HG03135 (cell line): Measurements from ENCODE around the gene LPO.

Source experiments
- ATAC-seq: cut with Tn5 transposase; IDR thresholded peaks from one replicate; pipeline ENCODE4 v1.9.1; 2021; ENCODE audit warnings: mild to moderate bottlenecking, moderate library complexity; ENCODE audit not compliant: unreplicated experiment

The LPO gene

DNA sequence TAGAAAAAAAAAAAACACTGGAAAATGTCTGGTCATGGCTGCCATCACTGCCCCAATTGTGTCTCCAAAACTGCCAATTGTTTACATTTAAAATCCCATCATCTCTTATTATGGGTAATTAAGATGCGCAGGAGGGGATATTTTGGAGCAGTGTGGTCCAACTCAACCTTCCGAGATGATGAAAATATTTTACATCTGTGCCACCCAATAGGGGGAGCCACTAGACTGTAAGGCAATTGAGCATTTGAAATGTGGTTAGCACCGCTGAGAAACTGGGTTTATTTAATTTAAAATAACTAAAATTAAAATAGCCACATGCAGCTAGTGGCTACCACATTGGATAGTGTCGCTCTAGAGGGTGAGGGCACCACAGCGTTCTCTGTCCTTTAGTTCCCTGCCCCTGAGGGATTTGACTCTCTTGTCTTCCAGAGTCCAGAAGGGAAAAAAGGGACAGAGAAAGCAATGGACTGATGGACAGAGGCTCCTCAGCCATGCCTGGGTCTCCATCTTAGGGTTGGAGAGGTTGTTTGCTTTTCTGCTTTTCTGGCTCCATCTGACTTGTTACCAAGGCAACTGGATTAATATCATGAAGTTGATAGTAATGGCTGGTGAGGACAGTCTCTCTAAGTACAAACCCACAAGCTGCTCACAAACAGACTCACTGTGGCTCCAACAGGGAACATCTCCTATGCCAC, 38.9 kb downstream of the LPO start:
- ATAC-seq: no peak

- ATAC-seq: no peak
These were observed 39.6 kb downstream of the LPO start for GRCh38 chr17:58277802-58278595.

- no peak for ATAC-seq
These were observed 40.3 kb downstream of the LPO start for GRCh38 chr17:58278661-58279015.

- no peak for ATAC-seq
These were observed 40.8 kb downstream of the LPO start for GRCh38 chr17:58279016-58279711.

DNA sequence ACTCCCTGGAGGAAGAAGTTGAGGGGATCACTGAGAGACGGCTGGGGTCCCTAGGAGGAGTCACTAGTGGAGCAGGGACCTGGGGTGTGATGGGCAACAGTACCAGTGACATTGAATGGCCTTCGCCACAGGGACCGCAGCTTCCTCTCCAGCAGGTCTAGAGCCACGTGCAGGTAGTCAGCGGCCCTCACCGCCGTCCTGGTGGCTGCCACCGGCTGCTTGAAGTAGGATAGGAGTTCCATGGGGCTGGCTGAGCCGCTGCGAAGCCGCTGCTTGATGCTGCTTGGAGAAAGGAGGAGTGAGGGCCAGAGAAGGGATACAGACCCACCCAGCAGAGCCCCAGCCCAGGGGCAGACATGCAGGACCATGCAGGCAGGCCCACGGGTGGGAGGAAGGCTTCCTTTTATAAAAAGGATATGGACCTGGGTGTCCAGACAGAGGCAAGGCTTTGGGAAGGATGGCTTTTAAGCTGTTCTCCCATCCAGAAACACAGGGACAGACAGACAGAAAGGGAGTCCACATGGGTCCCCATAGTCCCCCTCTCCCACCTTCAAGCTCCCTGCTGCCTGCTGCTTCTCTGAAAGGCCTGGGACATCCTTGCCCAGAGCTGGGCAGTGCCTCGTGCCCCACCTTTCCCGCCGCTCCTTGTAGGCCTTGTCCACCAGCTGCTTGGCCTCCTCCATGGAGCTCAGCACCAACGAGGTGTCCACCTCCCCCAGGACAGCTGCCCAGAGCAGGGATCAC, 41.5 kb downstream of the LPO start:
- ATAC-seq: no peak

DNA sequence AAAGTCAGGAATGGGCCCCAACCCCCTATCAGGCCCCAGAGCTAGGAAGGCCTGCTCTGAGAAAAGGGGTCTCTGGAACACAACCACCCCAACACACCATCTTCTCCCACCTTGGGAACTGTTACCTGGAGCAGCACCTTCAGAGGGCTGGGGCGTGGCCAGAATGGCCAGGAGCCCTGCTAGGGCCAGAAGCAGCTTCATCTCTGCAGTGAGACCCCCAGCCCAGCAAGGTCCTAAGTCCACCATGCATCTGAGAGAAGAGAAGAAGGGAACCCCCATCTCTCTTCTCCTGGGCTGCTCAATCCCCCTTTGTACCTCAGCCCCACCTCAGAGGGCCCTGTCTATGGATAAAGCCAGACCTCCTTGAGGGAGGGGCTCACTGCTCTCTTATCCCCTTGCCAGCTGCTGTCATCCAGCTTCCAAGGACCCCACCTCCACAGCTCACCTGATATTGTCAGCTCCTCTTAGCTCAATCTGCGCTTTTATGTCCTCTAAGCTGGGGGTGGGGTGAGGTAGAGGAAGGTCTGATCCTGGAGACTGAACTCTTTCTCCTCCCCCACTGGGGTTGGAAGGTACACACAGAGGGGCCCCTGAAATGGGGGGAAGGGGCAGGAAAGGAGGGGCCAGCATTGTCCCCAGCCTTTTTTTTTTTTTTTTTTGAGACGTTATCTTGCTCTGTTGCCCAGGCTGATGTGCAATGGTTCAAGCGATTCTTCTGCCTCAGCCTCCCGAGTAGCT, 42.3 kb downstream of the LPO start, which contains the start of gene MPO:
TSS of gene MPO (minus strand) at position 456 of the 738 bp plus-strand sequence. CDS start at position 279, 177 bp downstream.
- ATAC-seq: no peak

GRCh38 chr17:58281511-58282011, 43.2 kb downstream of the LPO start:
- ATAC-seq: no peak

DNA sequence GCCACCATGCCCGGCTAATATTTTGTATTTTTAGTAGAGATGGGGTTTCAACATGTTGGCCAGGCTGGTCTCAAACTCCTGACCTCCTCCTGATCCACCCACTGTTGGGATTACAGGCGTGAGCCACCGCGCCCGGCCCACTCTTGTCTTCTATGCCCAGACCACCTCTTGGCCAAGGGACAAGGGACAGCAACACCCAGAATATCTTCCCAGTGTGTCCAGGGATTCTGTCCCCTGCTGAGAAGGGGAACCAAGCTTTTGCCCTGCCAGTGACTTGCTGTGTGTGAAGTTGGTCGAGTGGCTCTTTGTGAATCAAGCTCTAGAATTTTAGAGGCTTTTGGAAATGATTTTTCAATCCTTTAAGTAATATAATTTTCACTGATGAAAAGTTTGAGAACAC, 44.1 kb downstream of the LPO start:
- no peak for ATAC-seq

- ATAC-seq: no peak
These were observed 45.6 kb downstream of the LPO start for GRCh38 chr17:58283674-58284612.

DNA sequence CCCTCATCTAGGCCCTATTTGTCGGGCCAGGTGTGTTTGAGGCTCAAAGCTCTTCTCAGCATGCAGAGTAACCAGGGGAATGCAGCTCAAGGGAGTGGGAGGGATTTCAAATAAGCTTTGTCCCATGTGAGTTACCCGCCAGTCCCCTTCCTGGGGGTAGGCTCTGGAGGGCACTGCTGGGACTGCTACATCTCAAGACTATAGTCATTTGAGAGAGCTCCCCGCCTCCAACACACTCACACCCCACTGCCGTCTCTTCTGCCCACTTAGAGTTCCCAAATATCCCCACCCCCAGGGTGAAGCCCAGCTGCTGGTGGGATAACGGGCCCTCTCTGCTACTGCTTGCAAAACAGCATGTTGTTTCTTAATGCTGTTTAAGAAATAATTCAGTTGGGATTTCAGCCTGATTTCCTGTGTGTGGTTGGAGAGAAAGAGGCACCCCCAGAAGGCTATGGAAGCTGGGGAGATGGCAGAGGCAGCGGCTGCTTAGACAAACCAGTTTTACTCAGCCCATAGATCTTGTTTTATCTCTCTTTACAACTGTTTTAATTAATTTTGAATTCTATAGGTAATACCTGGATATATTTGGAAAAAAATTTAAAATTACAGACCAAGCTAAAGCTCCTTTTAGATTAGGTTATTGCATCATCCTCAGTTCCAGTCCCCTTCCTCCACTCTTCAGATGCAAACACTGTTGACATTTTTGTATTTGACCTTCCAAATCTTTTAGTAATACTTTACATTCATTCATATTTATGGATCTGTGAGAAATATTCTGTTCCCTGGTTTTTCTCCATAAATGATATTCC, 46.4 kb downstream of the LPO start:
- no peak for ATAC-seq

DNA sequence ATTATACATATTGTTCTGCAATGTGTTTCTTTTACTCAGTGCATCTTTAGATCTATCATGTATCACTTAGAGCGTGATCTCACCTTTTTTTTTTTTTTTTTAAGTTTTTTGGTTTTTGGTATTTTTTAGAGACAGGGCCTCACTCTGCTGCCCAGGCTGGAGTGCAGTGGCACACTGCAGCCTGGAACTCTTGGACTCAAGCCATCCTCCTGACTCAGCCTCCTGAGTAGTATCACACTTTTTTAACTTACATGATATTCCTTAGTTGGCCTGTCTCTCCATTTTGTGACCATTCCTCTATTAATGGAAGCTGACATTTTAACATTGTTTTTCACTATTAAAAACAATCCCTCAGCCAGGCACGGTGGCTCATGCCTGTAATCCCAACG, 47.0 kb downstream of the LPO start:
- ATAC-seq: no peak

- ATAC-seq: no peak
These were observed 51.5 kb downstream of the LPO start for GRCh38 chr17:58289869-58290268.

DNA sequence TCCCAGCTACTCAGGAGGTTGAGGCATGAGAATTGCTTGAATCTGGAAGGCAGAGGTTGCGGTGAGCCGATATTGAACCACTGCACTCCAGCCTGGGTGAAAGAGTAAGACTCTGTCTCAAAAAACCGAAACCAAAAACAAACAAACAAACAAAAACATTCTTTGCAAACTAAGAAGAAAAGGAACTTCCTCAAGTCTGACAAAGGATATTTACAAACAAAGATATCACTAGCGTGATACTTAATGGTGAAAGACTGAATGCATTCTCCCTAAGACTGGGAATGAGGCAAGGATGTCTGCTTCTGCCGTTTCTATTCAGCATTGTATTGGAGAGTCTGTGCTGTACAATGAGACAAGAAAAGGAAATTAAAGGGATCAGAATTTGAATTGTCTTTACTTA, 52.9 kb downstream of the LPO start:
- ATAC-seq: no peak

- ATAC-seq: no peak
These were observed 55.6 kb downstream of the LPO start for GRCh38 chr17:58294034-58294433.

GRCh38 chr17:58300336-58300735, 62.0 kb downstream of the LPO start:
- no peak for ATAC-seq

GRCh38 chr17:58301504-58302150, 63.2 kb downstream of the LPO start:
- ATAC-seq: no peak

GRCh38 chr17:58302171-58302918, 64.0 kb downstream of the LPO start:
- no peak for ATAC-seq
